Measurements from ENCODE around the gene ZNF780A.

DNA sequence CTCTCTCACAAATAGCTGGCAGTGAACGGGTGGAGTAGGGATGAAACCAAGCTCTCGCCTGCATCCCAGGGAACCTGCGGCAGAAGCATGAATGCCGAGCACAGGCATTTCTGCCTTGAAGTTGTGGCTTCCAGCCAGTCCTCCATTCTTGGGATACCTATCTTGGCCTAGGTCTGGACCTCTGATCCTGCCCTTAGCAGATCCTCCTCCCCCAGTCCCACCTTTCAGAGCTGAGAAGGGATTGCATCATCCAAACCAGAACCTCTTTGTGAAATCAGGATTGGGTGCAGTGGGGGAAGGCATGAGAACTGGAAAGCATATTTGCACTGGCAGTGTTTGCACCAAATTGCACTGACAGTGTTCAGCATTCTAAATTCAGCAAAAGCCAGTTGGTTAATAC lies 5.8 kb downstream of the ZNF780A start:
- TF ChIP-seq, protein P1, sequence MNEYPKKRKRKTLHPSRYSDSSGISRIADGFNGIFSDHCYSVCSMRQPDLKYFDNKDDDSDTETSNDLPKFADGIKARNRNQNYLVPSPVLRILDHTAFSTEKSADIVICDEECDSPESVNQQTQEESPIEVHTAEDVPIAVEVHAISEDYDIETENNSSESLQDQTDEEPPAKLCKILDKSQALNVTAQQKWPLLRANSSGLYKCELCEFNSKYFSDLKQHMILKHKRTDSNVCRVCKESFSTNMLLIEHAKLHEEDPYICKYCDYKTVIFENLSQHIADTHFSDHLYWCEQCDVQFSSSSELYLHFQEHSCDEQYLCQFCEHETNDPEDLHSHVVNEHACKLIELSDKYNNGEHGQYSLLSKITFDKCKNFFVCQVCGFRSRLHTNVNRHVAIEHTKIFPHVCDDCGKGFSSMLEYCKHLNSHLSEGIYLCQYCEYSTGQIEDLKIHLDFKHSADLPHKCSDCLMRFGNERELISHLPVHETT (tag by site-specific recombination; IDR thresholded peaks at IDR 0.05), result no peak
- TF ChIP-seq, protein P2, sequence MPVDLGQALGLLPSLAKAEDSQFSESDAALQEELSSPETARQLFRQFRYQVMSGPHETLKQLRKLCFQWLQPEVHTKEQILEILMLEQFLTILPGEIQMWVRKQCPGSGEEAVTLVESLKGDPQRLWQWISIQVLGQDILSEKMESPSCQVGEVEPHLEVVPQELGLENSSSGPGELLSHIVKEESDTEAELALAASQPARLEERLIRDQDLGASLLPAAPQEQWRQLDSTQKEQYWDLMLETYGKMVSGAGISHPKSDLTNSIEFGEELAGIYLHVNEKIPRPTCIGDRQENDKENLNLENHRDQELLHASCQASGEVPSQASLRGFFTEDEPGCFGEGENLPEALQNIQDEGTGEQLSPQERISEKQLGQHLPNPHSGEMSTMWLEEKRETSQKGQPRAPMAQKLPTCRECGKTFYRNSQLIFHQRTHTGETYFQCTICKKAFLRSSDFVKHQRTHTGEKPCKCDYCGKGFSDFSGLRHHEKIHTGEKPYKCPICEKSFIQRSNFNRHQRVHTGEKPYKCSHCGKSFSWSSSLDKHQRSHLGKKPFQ (tag by site-specific recombination; IDR thresholded peaks at IDR 0.05), result no peak
- no peak for TF ChIP-seq SP3 (tag by site-specific recombination; IDR thresholded peaks at IDR 0.05)
- TF ChIP-seq ZFP3 (tag by site-specific recombination; IDR thresholded peaks at IDR 0.05; ENCODE audit: low read depth), result no peak
- TF ChIP-seq, protein P3, sequence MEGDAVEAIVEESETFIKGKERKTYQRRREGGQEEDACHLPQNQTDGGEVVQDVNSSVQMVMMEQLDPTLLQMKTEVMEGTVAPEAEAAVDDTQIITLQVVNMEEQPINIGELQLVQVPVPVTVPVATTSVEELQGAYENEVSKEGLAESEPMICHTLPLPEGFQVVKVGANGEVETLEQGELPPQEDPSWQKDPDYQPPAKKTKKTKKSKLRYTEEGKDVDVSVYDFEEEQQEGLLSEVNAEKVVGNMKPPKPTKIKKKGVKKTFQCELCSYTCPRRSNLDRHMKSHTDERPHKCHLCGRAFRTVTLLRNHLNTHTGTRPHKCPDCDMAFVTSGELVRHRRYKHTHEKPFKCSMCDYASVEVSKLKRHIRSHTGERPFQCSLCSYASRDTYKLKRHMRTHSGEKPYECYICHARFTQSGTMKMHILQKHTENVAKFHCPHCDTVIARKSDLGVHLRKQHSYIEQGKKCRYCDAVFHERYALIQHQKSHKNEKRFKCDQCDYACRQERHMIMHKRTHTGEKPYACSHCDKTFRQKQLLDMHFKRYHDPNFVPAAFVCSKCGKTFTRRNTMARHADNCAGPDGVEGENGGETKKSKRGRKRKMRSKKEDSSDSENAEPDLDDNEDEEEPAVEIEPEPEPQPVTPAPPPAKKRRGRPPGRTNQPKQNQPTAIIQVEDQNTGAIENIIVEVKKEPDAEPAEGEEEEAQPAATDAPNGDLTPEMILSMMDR (tag by site-specific recombination; IDR thresholded peaks at IDR 0.05), result no peak
- TF ChIP-seq ZNF169 (tag by site-specific recombination; IDR thresholded peaks at IDR 0.05), result no peak
- no peak for TF ChIP-seq PRDM1 (tag by site-specific recombination; IDR thresholded peaks at IDR 0.05)
- no peak for TF ChIP-seq HOXA7 (CRISPR knock-in tag; IDR thresholded peaks at IDR 0.05; ENCODE audit: borderline replicate concordance)
- no peak for TF ChIP-seq SCRT2 (tag by site-specific recombination; IDR thresholded peaks at IDR 0.05)
- TF ChIP-seq, protein P4, sequence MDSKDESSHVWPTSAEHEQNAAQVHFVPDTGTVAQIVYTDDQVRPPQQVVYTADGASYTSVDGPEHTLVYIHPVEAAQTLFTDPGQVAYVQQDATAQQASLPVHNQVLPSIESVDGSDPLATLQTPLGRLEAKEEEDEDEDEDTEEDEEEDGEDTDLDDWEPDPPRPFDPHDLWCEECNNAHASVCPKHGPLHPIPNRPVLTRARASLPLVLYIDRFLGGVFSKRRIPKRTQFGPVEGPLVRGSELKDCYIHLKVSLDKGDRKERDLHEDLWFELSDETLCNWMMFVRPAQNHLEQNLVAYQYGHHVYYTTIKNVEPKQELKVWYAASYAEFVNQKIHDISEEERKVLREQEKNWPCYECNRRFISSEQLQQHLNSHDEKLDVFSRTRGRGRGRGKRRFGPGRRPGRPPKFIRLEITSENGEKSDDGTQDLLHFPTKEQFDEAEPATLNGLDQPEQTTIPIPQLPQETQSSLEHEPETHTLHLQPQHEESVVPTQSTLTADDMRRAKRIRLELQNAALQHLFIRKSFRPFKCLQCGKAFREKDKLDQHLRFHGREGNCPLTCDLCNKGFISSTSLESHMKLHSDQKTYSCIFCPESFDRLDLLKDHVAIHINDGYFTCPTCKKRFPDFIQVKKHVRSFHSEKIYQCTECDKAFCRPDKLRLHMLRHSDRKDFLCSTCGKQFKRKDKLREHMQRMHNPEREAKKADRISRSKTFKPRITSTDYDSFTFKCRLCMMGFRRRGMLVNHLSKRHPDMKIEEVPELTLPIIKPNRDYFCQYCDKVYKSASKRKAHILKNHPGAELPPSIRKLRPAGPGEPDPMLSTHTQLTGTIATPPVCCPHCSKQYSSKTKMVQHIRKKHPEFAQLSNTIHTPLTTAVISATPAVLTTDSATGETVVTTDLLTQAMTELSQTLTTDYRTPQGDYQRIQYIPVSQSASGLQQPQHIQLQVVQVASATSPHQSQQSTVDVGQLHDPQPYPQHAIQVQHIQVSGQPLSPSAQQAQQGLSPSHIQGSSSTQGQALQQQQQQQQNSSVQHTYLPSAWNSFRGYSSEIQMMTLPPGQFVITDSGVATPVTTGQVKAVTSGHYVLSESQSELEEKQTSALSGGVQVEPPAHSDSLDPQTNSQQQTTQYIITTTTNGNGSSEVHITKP (tag by site-specific recombination; IDR thresholded peaks at IDR 0.05), result no peak

Measured in HEK293 (cell line).